ENCODE measurements around the gene GFOD2.

GFOD2 gene

GRCh38 chr16:67658849-67659674, 60.1 kb downstream of the GFOD2 start:
- peaks cover 6 to 16% of the 10 kb centered on the region in 2 donors for H3K36me3 ChIP-seq (ENCODE audit: control insufficient read depth in 2 of 2, insufficient read depth in 2 of 2, low read length in 2 of 2)
- peaks cover 30% of the 10 kb centered on the region for H3K4me1 ChIP-seq (ENCODE audit: control insufficient read depth, insufficient read depth, low read length)
- H3K27ac ChIP-seq (ENCODE audit: low read length): peak overlapping the region; percentile 92
- peaks cover 7 to 8% of the 10 kb centered on the region in 2 donors for H3K27me3 ChIP-seq (ENCODE audit: control insufficient read depth in 1 of 2, insufficient read depth in 2 of 2, low read length in 2 of 2)
- peak overlapping the region; percentile 81 to 96 for H3K4me3 ChIP-seq (ENCODE audit: low read length in 2 of 2)
- no peaks in the 10 kb centered on the region for H3K9me3 ChIP-seq (ENCODE audit: control insufficient read depth in 2 of 2, low read length in 2 of 2)
- H3K9ac ChIP-seq (ENCODE audit: low read length in 2 of 2): peak overlapping the region; percentile 74 to 94

- H3K36me3 ChIP-seq (ENCODE audit: control insufficient read depth in 2 of 2, insufficient read depth in 2 of 2, low read length in 2 of 2): peaks cover 5 to 7% of the 10 kb centered on the region in 2 donors
- peaks cover 36% of the 10 kb centered on the region for H3K4me1 ChIP-seq (ENCODE audit: control insufficient read depth, insufficient read depth, low read length)
- H3K27ac ChIP-seq (ENCODE audit: low read length): no peak overlapping the region
- H3K27me3 ChIP-seq (ENCODE audit: control insufficient read depth in 1 of 2, insufficient read depth in 2 of 2, low read length in 2 of 2): peaks cover 7 to 18% of the 10 kb centered on the region in 2 donors
- H3K4me3 ChIP-seq (ENCODE audit: low read length in 2 of 2): no peak overlapping the region
- no peak overlapping the region for H3K9ac ChIP-seq (ENCODE audit: low read length in 2 of 2)
- no peaks in the 10 kb centered on the region for H3K9me3 ChIP-seq (ENCODE audit: control insufficient read depth in 2 of 2, low read length in 2 of 2)
Measured at GRCh38 chr16:67657751-67658518, 61.2 kb downstream of the GFOD2 start.

GRCh38 chr16:67657017-67657608, 62.0 kb downstream of the GFOD2 start:
- H3K27ac ChIP-seq (ENCODE audit: low read length): no peak overlapping the region
- H3K9ac ChIP-seq (ENCODE audit: low read length in 2 of 2): no peak overlapping the region
- no peaks in the 10 kb centered on the region for H3K9me3 ChIP-seq (ENCODE audit: control insufficient read depth in 2 of 2, low read length in 2 of 2)
- peaks cover 40% of the 10 kb centered on the region for H3K4me1 ChIP-seq (ENCODE audit: control insufficient read depth, insufficient read depth, low read length)
- peaks cover 11 to 22% of the 10 kb centered on the region in 2 donors for H3K27me3 ChIP-seq (ENCODE audit: control insufficient read depth in 1 of 2, insufficient read depth in 2 of 2, low read length in 2 of 2)
- H3K4me3 ChIP-seq (ENCODE audit: low read length in 2 of 2): no peak overlapping the region
- H3K36me3 ChIP-seq (ENCODE audit: control insufficient read depth in 2 of 2, insufficient read depth in 2 of 2, low read length in 2 of 2): peaks cover 0 to 7% of the 10 kb centered on the region in 2 donors

GRCh38 chr16:67656344-67657016, 62.6 kb downstream of the GFOD2 start:
- peaks cover 35% of the 10 kb centered on the region for H3K4me1 ChIP-seq (ENCODE audit: control insufficient read depth, insufficient read depth, low read length)
- no peak overlapping the region for H3K9ac ChIP-seq (ENCODE audit: low read length in 2 of 2)
- peaks cover 17 to 29% of the 10 kb centered on the region in 2 donors for H3K27me3 ChIP-seq (ENCODE audit: control insufficient read depth in 1 of 2, insufficient read depth in 2 of 2, low read length in 2 of 2)
- H3K36me3 ChIP-seq (ENCODE audit: control insufficient read depth in 2 of 2, insufficient read depth in 2 of 2, low read length in 2 of 2): peaks cover 0 to 7% of the 10 kb centered on the region in 2 donors
- H3K4me3 ChIP-seq (ENCODE audit: low read length in 2 of 2): no peak overlapping the region
- H3K27ac ChIP-seq (ENCODE audit: low read length): no peak overlapping the region
- no peaks in the 10 kb centered on the region for H3K9me3 ChIP-seq (ENCODE audit: control insufficient read depth in 2 of 2, low read length in 2 of 2)

GRCh38 chr16:67655363-67655762, 63.8 kb downstream of the GFOD2 start:
- H3K27me3 ChIP-seq (ENCODE audit: control insufficient read depth in 1 of 2, insufficient read depth in 2 of 2, low read length in 2 of 2): peaks cover 21 to 40% of the 10 kb centered on the region in 2 donors
- peaks cover 26% of the 10 kb centered on the region for H3K4me1 ChIP-seq (ENCODE audit: control insufficient read depth, insufficient read depth, low read length)
- no peak overlapping the region for H3K27ac ChIP-seq (ENCODE audit: low read length)
- H3K9ac ChIP-seq (ENCODE audit: low read length in 2 of 2): no peak overlapping the region
- H3K9me3 ChIP-seq (ENCODE audit: control insufficient read depth in 2 of 2, low read length in 2 of 2): no peaks in the 10 kb centered on the region
- H3K36me3 ChIP-seq (ENCODE audit: control insufficient read depth in 2 of 2, insufficient read depth in 2 of 2, low read length in 2 of 2): peaks cover 0 to 7% of the 10 kb centered on the region in 2 donors
- H3K4me3 ChIP-seq (ENCODE audit: low read length in 2 of 2): no peak overlapping the region

- Histone ChIP-seq H3K4me1 (ENCODE audit: control insufficient read depth, insufficient read depth, low read length) (peaks cover 27% of the 10 kb centered on the region), H3K9me3 (ENCODE audit: control insufficient read depth in 2 of 2, low read length in 2 of 2) (no peaks in the 10 kb centered on the region), H3K9ac (ENCODE audit: low read length in 2 of 2) (no peak overlapping the region), H3K27ac (ENCODE audit: low read length) (no peak overlapping the region), H3K27me3 (ENCODE audit: control insufficient read depth in 1 of 2, insufficient read depth in 2 of 2, low read length in 2 of 2) (peaks cover 27 to 47% of the 10 kb centered on the region in 2 donors), H3K36me3 (ENCODE audit: control insufficient read depth in 2 of 2, insufficient read depth in 2 of 2, low read length in 2 of 2) (peaks cover 0 to 7% of the 10 kb centered on the region in 2 donors), H3K4me3 (ENCODE audit: low read length in 2 of 2) (no peak overlapping the region)
Measured at GRCh38 chr16:67654403-67654911, 64.7 kb downstream of the GFOD2 start.

GRCh38 chr16:67653789-67654402, 65.2 kb downstream of the GFOD2 start:
- peaks cover 32 to 53% of the 10 kb centered on the region in 2 donors for H3K27me3 ChIP-seq (ENCODE audit: control insufficient read depth in 1 of 2, insufficient read depth in 2 of 2, low read length in 2 of 2)
- peaks cover 0 to 7% of the 10 kb centered on the region in 2 donors for H3K36me3 ChIP-seq (ENCODE audit: control insufficient read depth in 2 of 2, insufficient read depth in 2 of 2, low read length in 2 of 2)
- no peak overlapping the region for H3K4me3 ChIP-seq (ENCODE audit: low read length in 2 of 2)
- no peak overlapping the region for H3K9ac ChIP-seq (ENCODE audit: low read length in 2 of 2)
- no peak overlapping the region for H3K27ac ChIP-seq (ENCODE audit: low read length)
- H3K4me1 ChIP-seq (ENCODE audit: control insufficient read depth, insufficient read depth, low read length): peaks cover 22% of the 10 kb centered on the region
- H3K9me3 ChIP-seq (ENCODE audit: control insufficient read depth in 2 of 2, low read length in 2 of 2): no peaks in the 10 kb centered on the region

- Histone ChIP-seq H3K4me1 (ENCODE audit: control insufficient read depth, insufficient read depth, low read length) (peaks cover 16% of the 10 kb centered on the region), H3K27me3 (ENCODE audit: control insufficient read depth in 1 of 2, insufficient read depth in 2 of 2, low read length in 2 of 2) (peaks cover 37 to 59% of the 10 kb centered on the region in 2 donors), H3K4me3 (ENCODE audit: low read length in 2 of 2) (peak overlapping the region in 1 of 2 donors; percentile 64), H3K27ac (ENCODE audit: low read length) (no peak overlapping the region), H3K36me3 (ENCODE audit: control insufficient read depth in 2 of 2, insufficient read depth in 2 of 2, low read length in 2 of 2) (peaks cover 0 to 2% of the 10 kb centered on the region in 2 donors), H3K9ac (ENCODE audit: low read length in 2 of 2) (no peak overlapping the region), H3K9me3 (ENCODE audit: control insufficient read depth in 2 of 2, low read length in 2 of 2) (no peaks in the 10 kb centered on the region)
Measured at GRCh38 chr16:67653128-67653788, 65.9 kb downstream of the GFOD2 start.

- peaks cover 39 to 65% of the 10 kb centered on the region in 2 donors for H3K27me3 ChIP-seq (ENCODE audit: control insufficient read depth in 1 of 2, insufficient read depth in 2 of 2, low read length in 2 of 2)
- H3K36me3 ChIP-seq (ENCODE audit: control insufficient read depth in 2 of 2, insufficient read depth in 2 of 2, low read length in 2 of 2): no peaks in the 10 kb centered on the region
- H3K4me1 ChIP-seq (ENCODE audit: control insufficient read depth, insufficient read depth, low read length): peaks cover 13% of the 10 kb centered on the region
- H3K4me3 ChIP-seq (ENCODE audit: low read length in 2 of 2): peak overlapping the region in 1 of 2 donors; percentile 40
- no peak overlapping the region for H3K27ac ChIP-seq (ENCODE audit: low read length)
- no peak overlapping the region for H3K9ac ChIP-seq (ENCODE audit: low read length in 2 of 2)
- no peaks in the 10 kb centered on the region for H3K9me3 ChIP-seq (ENCODE audit: control insufficient read depth in 2 of 2, low read length in 2 of 2)
Measured at GRCh38 chr16:67652578-67653127, 66.5 kb downstream of the GFOD2 start.
